Activated CD4-positive, alpha-beta T cell treated with anti-CD3 and anti-CD28 coated beads for 1 hour (primary cell): Measurements from ENCODE around the gene PCBP3.
A peak's percentile ranks its signal among the peaks of the same experiment; 100 is the strongest.
"Not testable (repeated sequence)": the region's sequence is repeated elsewhere in the genome, so short reads cannot be mapped to it uniquely, and the experiment has no call there.

Experiments used
- DNase-seq: peaks from one replicate; pipeline ENCODE4 v3.0.0-alpha.2; 2020

The PCBP3 gene

GRCh38 chr21:45959779-45960390 is 316.4 kb downstream of the PCBP3 start:
- DNase-seq, result no peak

- DNase-seq, result not testable (repeated sequence)
Observed at GRCh38 chr21:45961408-45961807, 317.9 kb downstream of the PCBP3 start.

GRCh38 chr21:45962531-45963231 is 319.2 kb downstream of the PCBP3 start:
- no peak for DNase-seq

- no peak for DNase-seq
Observed at GRCh38 chr21:45963232-45963570, 319.7 kb downstream of the PCBP3 start.

GRCh38 chr21:45964649-45965048 is 321.1 kb downstream of the PCBP3 start:
- no peak for DNase-seq

GRCh38 chr21:45965084-45965809 is 321.7 kb downstream of the PCBP3 start:
- no peak for DNase-seq

- no peak for DNase-seq
Observed at GRCh38 chr21:45966791-45967394, 323.4 kb downstream of the PCBP3 start.

- no peak for DNase-seq
Observed at GRCh38 chr21:45969921-45970673, 326.6 kb downstream of the PCBP3 start.

- DNase-seq, result no peak
Observed at GRCh38 chr21:45970674-45971615, 327.4 kb downstream of the PCBP3 start.

- DNase-seq, result no peak
Observed at GRCh38 chr21:45971616-45972352, 328.3 kb downstream of the PCBP3 start.

GRCh38 chr21:45972353-45972715 is 328.8 kb downstream of the PCBP3 start:
- DNase-seq, result no peak

GRCh38 chr21:45972716-45973474 is 329.4 kb downstream of the PCBP3 start:
- DNase-seq, result no peak

- peak; percentile 76 for DNase-seq
Observed at GRCh38 chr21:45973475-45974072, 330.0 kb downstream of the PCBP3 start.

GRCh38 chr21:45974073-45975019 is 330.8 kb downstream of the PCBP3 start:
- DNase-seq, result no peak

GRCh38 chr21:45975020-45975666 is 331.6 kb downstream of the PCBP3 start:
- no peak for DNase-seq

GRCh38 chr21:45975667-45976409 is 332.3 kb downstream of the PCBP3 start:
- not testable (repeated sequence) for DNase-seq

GRCh38 chr21:45976701-45977311 is 333.3 kb downstream of the PCBP3 start:
- DNase-seq, result no peak
